CMK (cell line): Measurements from ENCODE around the gene EIF1.
"Not testable (repeated sequence)": the region's sequence is repeated elsewhere in the genome, so short reads cannot be mapped to it uniquely, and the experiment has no call there.

Source experiments
- DNase-seq: peaks from one replicate; pipeline ENCODE4 v3.0.0-alpha.2; 2010; ENCODE audit warnings: low read depth

EIF1 gene

GRCh38 chr17:41655611-41656111 is 33.0 kb upstream of the EIF1 start:
- DNase-seq, result no peak

GRCh38 chr17:41656249-41657023 is 32.2 kb upstream of the EIF1 start:
- no peak for DNase-seq

DNA sequence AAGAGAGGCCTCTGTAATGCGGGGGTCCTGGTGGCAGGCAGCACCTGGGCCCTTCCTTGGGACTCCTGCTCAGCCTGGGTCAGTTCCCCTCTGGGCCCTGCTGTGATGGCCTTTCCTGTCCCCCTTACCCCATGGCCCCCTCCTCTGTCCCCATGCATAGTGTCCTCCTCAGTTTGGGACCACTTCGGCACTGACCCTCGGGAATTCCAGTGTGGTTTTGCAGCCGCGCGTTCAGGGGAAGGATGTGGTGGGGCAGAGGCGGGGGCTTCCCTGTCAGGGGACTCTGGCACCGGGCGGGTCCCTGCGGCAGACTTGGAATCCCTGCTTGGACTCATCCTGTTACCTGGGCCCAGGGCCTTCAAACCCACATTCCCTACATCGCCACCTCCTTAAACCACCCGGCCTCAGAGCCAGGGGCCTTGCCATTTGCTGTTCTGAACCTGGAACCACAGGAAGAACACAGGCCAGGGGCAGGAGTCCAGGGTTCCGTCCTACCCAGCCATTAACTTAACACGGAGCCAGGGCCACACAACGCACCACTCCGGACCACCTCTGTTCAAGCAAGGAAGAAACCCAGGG is 31.4 kb upstream of the EIF1 start:
- DNase-seq, result no peak

GRCh38 chr17:41657936-41658335 is 30.7 kb upstream of the EIF1 start:
- no peak for DNase-seq

DNA sequence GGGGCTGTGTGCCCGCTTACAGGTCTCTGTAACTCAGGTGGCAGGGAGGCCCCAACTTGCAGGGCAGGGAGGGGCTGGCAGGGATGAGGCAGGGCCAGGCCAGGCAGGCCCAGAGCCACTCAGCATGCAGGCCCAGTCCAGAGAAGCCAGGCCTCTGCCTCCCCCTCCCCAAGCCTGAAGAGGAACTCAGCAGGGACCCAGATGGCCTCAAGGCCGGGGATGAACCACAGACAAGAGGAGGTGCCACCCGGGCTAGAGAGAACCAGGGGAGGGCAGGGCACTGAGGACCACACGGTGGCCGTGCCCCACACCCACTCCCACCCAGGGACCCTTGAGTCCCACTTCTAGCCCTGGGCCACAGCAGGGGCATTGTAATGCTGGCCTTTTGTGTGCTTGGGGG is 29.8 kb upstream of the EIF1 start:
- no peak for DNase-seq

DNA sequence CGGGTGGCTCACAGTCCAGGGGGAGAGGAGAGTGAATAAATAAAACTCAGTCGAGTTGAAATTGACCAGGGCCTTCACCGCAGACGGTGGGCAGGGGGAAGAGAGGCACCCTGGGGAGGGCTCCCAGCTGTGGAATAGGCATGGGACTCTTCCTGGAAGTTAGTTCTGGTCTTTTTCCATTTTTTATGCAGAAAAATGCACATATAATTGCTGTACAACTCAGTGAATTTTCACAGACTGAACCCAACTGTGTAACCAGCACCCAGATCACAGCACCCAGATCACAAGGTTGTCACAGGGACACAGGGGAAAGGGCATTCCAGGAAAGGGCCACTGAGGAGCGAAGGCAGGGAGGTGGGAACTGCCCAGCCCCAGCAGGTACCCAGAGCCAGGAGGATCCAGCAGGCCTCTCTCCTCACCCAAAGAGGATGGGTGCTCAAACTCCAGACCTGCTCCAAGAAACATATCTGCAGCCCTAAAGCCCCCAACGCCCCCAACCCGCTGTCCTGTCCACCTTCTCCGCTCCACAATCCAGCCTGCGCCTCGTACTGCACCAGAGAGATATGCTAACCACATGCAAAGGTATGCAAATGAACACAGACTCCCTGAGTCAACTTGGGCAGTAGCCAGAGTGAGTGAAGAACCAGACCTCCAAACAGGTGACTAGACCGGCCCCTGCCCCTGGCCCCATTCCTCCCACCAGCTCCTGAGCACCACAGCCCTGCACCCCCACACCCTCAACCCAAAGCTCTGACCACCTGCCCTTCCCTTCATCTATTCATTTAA is 29.1 kb upstream of the EIF1 start:
- DNase-seq, result no peak

DNA sequence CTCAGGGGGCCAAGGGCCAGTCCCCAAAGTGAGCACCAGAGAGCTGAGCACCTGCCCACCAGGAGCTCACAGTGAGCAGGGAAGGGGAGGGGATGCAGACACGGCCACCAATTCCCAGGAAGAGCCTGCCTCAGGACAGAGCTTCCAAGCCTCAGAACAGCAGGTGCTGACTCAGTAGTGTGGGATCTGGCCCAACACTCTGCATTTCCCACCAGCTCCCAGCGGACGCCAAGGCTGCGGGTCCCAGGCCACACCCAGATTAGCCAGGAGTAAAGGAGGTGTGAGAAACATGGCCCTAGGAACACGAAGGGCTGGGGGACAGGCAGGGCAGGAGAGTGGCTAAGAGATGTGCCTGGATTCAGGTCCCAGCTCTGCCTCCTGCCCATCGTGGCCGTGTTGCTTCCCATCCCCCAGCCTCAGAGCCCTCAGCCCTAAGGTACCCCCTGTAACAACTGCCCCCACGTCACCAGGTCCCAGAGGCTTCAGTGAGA is 28.4 kb upstream of the EIF1 start:
- no peak for DNase-seq

DNA sequence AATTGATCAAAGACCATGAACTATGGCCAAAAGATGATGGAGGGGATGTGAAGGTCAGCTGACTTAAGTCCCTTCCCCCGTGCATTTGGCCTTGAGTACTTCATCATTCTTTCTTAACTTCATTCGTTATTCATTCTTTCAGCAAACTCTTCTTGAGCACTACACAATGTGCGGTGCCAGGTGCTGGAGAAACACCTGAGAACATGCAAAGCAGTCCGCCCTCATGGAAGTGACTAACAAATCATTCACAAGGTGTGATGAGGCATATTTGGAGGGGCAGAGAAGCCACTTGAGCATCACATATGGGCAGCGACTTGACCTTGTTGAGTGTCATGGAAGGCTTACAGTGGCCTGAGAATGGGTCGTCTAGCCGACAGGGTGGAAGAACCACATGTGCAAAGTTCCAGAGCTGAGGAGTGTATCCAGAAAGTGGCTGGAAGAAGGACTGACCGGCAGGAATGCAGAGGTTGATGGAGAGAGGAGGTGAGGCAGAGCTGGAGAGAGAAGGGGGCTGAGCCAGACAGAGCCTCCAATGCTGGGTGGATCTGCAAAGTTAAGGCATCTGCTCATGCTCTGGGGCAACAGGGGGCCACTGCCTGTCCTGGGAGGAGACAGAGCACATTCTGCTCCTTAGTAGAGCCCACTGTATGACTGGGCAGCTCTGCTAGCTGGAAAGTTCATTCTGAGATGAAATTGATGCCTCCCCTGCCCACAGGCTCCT is 25.1 kb upstream of the EIF1 start:
- DNase-seq, result no peak

- no peak for DNase-seq
Observed at GRCh38 chr17:41664172-41664457, 24.6 kb upstream of the EIF1 start.

GRCh38 chr17:41664587-41665565 is 23.8 kb upstream of the EIF1 start:
- DNase-seq, result no peak

DNA sequence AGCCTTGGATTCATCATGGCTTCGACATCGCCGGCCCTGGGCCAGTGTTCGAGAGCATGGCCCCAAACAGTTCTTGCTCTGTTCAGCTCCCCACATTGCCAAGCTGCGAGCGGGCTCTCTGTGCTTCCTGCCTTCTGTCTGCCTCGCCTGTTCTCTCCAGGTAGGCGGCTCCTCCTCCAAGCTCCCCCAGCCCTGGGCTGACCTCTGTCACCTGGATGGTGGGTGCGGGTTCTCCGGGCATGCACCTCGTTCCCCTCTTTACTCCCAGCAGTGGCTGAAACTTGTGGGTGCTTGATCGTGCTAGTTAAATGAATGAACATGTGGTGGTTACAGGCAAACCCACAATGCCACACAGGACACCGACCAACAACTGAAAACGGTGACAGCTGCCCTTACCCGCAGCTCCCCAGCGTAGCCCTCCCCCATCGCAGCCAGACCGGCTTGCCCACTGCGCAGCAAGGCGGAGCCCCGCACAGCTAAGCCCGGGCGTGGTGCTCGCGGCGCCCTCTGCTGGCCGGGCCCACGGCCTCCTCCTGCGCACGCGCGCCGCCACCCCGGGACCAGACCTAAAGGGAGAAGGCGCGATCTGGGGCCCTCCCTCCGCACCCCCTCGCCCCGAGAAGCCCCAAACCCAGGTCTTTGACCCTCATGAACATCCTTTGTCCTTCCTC is 23.0 kb upstream of the EIF1 start:
- DNase-seq, result peak; percentile 85

- no peak for DNase-seq
Observed at GRCh38 chr17:41666237-41666641, 22.4 kb upstream of the EIF1 start.

GRCh38 chr17:41666708-41667279 is 21.9 kb upstream of the EIF1 start:
- no peak for DNase-seq

GRCh38 chr17:41667280-41668041 is 21.2 kb upstream of the EIF1 start:
- no peak for DNase-seq

GRCh38 chr17:41672153-41672552 is 16.5 kb upstream of the EIF1 start:
- no peak for DNase-seq

GRCh38 chr17:41675157-41676057 is 13.3 kb upstream of the EIF1 start:
- DNase-seq, result not testable (repeated sequence)

DNA sequence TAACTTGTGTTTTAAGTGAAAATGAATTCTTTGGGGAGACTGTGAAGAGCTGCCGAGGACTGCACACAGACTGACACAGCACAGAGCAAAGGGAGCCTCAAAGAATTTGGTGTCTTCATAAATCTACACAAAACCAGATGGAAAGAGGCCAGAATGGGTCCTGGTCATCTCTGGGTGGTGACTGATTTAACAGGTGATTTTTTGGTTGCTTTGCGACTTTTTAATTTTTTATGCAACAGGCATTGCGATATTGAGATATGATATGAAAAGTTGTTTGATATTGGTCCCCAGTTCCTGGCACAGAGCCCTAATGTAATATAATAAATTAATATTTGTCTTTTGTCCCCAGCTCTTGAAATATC is 12.6 kb upstream of the EIF1 start:
- DNase-seq, result no peak

GRCh38 chr17:41678411-41678906 is 10.2 kb upstream of the EIF1 start:
- DNase-seq, result no peak
